WTC11 (cell line): ENCODE results near the gene SERP2. TPM values are rescaled to one million over a fixed set of nuclear protein-coding genes. Genes with fewer than 3 reads are reported as not detected.

Experiments
- ATAC-seq: fragments of 200-7000 bp; cut with Tn5 transposase; 2 replicates; pipeline ENCODE4 v1.10.0; 2021; ENCODE audit warnings: mild to moderate bottlenecking, moderate library complexity
- CTCF ChIA-PET: fragments of 300-600 bp; sonication (Branson Sonifier 250); formaldehyde crosslinking; loops from one replicate; lab custom pipeline; 2021; ENCODE audit warnings: antibody characterized with exemption; lab: Charles Lee
- POLR2A ChIA-PET: fragments of 350-600 bp; sonication (Branson Sonifier 250); formaldehyde crosslinking; loops from one replicate; lab custom pipeline; 2021; ENCODE audit warnings: antibody characterized with exemption; lab: Charles Lee
- DNase-seq: peaks from one replicate; pipeline ENCODE4 v3.0.0; 2021; ENCODE audit warnings: low spot score
- H3K27ac Mint-ChIP-seq: 2 replicates; pipeline ENCODE4 v1.8.0; 2021; ENCODE audit warnings: mixed read lengths
- H3K27me3 Mint-ChIP-seq: 2 replicates; pipeline ENCODE4 v1.8.0; 2021; ENCODE audit warnings: low read depth, mild to moderate bottlenecking, moderate library complexity, mixed read lengths
- H3K36me3 Mint-ChIP-seq: 2 replicates; pipeline ENCODE4 v1.8.0; 2021; ENCODE audit warnings: mixed read lengths
- H3K4me1 Mint-ChIP-seq: 2 replicates; pipeline ENCODE4 v1.8.0; 2022; ENCODE audit warnings: mixed read lengths
- H3K4me3 Mint-ChIP-seq: 2 replicates; pipeline ENCODE4 v1.8.0; 2021; ENCODE audit warnings: mild to moderate bottlenecking, moderate library complexity, mixed read lengths
- H3K9me3 Mint-ChIP-seq: 2 replicates; pipeline ENCODE4 v1.8.0; 2021; ENCODE audit warnings: mixed read lengths
- AFF4 ChIP-seq: sonication (generic); formaldehyde crosslinking; IDR thresholded peaks from 2 replicates; pipeline ENCODE4 v1.8.1; 2023; ENCODE audit warnings: mild to moderate bottlenecking, missing genetic modification reagents, borderline replicate concordance
- AR ChIP-seq: fragments of 250-450 bp; sonication (Bioruptor Pico); IDR thresholded peaks from 2 replicates; pipeline ENCODE4 v1.9.0; 2021; ENCODE audit warnings: mild to moderate bottlenecking
- CREM ChIP-seq: sonication (generic); formaldehyde crosslinking; IDR thresholded peaks from 2 replicates; pipeline ENCODE4 v1.8.1; 2022; ENCODE audit warnings: mild to moderate bottlenecking, missing genetic modification reagents, moderate library complexity
- ESRRA ChIP-seq: sonication (generic); formaldehyde crosslinking; IDR thresholded peaks from 2 replicates; pipeline ENCODE4 v1.8.1; 2022; ENCODE audit warnings: mild to moderate bottlenecking, missing genetic modification reagents, borderline replicate concordance
- ETV6 ChIP-seq: sonication (generic); formaldehyde crosslinking; IDR thresholded peaks from 2 replicates; pipeline ENCODE4 v1.8.1; 2022; ENCODE audit warnings: mild to moderate bottlenecking, missing genetic modification reagents
- FOXJ3 ChIP-seq: sonication (generic); formaldehyde crosslinking; IDR thresholded peaks from 2 replicates; pipeline ENCODE4 v1.9.0; 2021; ENCODE audit warnings: missing genetic modification reagents, mild to moderate bottlenecking, borderline replicate concordance
- GABPB1 ChIP-seq: sonication (generic); formaldehyde crosslinking; IDR thresholded peaks from 2 replicates; pipeline ENCODE4 v1.8.1; 2023; ENCODE audit warnings: mild to moderate bottlenecking, missing genetic modification reagents
- HMGA2 ChIP-seq: fragments of 250-450 bp; sonication (Bioruptor Pico); IDR thresholded peaks from 2 replicates; pipeline ENCODE4 v1.4.0; 2021; ENCODE audit warnings: mild to moderate bottlenecking, moderate library complexity
- MAX ChIP-seq: sonication (generic); formaldehyde crosslinking; IDR thresholded peaks from 2 replicates; pipeline ENCODE4 v1.8.0; 2022; ENCODE audit warnings: mild to moderate bottlenecking, missing genetic modification reagents
- NFYB ChIP-seq: sonication (generic); formaldehyde crosslinking; conservative IDR thresholded peaks from 2 replicates; pipeline ENCODE4 v1.8.0; 2022; ENCODE audit warnings: low read depth, missing genetic modification reagents
- NR1H2 ChIP-seq: sonication (generic); formaldehyde crosslinking; IDR thresholded peaks from 2 replicates; pipeline ENCODE4 v1.9.0; 2021; ENCODE audit warnings: mild to moderate bottlenecking, moderate library complexity, missing genetic modification reagents
- OVOL2 ChIP-seq: fragments of 250-450 bp; sonication (Bioruptor Pico); IDR thresholded peaks from 2 replicates; pipeline ENCODE4 v1.9.0; 2021; ENCODE audit warnings: mild to moderate bottlenecking, borderline replicate concordance
- PREB ChIP-seq: sonication (generic); formaldehyde crosslinking; IDR thresholded peaks from 2 replicates; pipeline ENCODE4 v1.8.1; 2022; ENCODE audit warnings: mild to moderate bottlenecking, missing genetic modification reagents, moderate library complexity, borderline replicate concordance
- SMAD4 ChIP-seq: sonication (generic); formaldehyde crosslinking; IDR thresholded peaks from 2 replicates; pipeline ENCODE4 v1.8.0; 2022; ENCODE audit warnings: mild to moderate bottlenecking, missing genetic modification reagents
- SOX15 ChIP-seq: fragments of 250-450 bp; sonication (Bioruptor Pico); IDR thresholded peaks from 2 replicates; pipeline ENCODE4 v1.9.0; 2021; ENCODE audit warnings: mild to moderate bottlenecking
- TCF7 ChIP-seq: sonication (generic); formaldehyde crosslinking; IDR thresholded peaks from 2 replicates; pipeline ENCODE4 v1.8.0; 2022; ENCODE audit warnings: mild to moderate bottlenecking, low read depth, missing genetic modification reagents, moderate library complexity
- USF2 ChIP-seq: sonication (generic); formaldehyde crosslinking; IDR thresholded peaks from 2 replicates; pipeline ENCODE4 v1.8.1; 2023; ENCODE audit warnings: mild to moderate bottlenecking, missing genetic modification reagents, moderate library complexity
- ZNF232 ChIP-seq: sonication (generic); formaldehyde crosslinking; IDR thresholded peaks from 2 replicates; pipeline ENCODE4 v1.8.0; 2022; ENCODE audit warnings: mild to moderate bottlenecking, missing genetic modification reagents
- ZNF263 ChIP-seq: sonication (generic); formaldehyde crosslinking; IDR thresholded peaks from 2 replicates; pipeline ENCODE4 v1.8.1; 2022; ENCODE audit warnings: low read depth, mild to moderate bottlenecking, moderate library complexity, missing genetic modification reagents
- ZNF396 ChIP-seq: fragments of 250-450 bp; sonication (Bioruptor Pico); IDR thresholded peaks from 2 replicates; pipeline ENCODE4 v1.8.0; 2021; ENCODE audit warnings: mild to moderate bottlenecking, moderate library complexity, borderline replicate concordance
- ZNF423 ChIP-seq: fragments of 250-450 bp; sonication (Bioruptor Pico); IDR thresholded peaks from 2 replicates; pipeline ENCODE4 v2.1.2; 2022; ENCODE audit warnings: mild to moderate bottlenecking, moderate library complexity
- ZNF532 ChIP-seq: fragments of 250-450 bp; sonication (Bioruptor Pico); IDR thresholded peaks from 2 replicates; pipeline ENCODE4 v1.9.0; 2021; ENCODE audit warnings: mild to moderate bottlenecking, borderline replicate concordance
- total RNA-seq: library from RNA; stranded (reverse); gene quantifications from 3 replicates; pipeline ENCODE4 v1.2.3, GENCODE V29; 2021

The SERP2 gene
- total RNA-seq, 1 experiment from 2014 or later = 1.2 TPM

- Mint-ChIP-seq H3K27me3 (no peaks in the 10 kb centered on the region), H3K9me3 (peaks cover 37% of the 10 kb centered on the region)
- no peak for DNase-seq
- no peak for ATAC-seq
- ChIA-PET POLR2A (no interaction called here), CTCF (no interaction called here)
- TF ChIP-seq ZNF423 (CRISPR knock-in tag) (no peak), ZNF396 (CRISPR knock-in tag) (no peak), AR (CRISPR knock-in tag) (no peak), ETV6 (CRISPR knock-in tag) (no peak), SOX15 (no peak), TCF7 (CRISPR knock-in tag) (no peak), MAX (CRISPR knock-in tag) (no peak), ESRRA (CRISPR knock-in tag) (no peak), ZNF232 (CRISPR knock-in tag) (no peak), AFF4 (CRISPR knock-in tag) (no peak), SMAD4 (CRISPR knock-in tag) (no peak), ZNF532 (CRISPR knock-in tag) (no peak), ZNF263 (CRISPR knock-in tag) (no peak), NR1H2 (CRISPR knock-in tag) (no peak)
- TF ChIP-seq, all 79 proteins: peak for 0
- Mint-ChIP-seq H3K4me1 (peaks cover 12% of the 10 kb centered on the region), H3K4me3 (no peak overlapping the region), H3K36me3 (peaks cover 5% of the 10 kb centered on the region), H3K27ac (no peak overlapping the region)
Observed at GRCh38 chr13:44337581-44337980, 36.0 kb upstream of the SERP2 start.

GRCh38 chr13:44340508-44340907, 33.1 kb upstream of the SERP2 start:
- CTCF ChIA-PET = no interaction called here
- DNase-seq (no peak), ATAC-seq (no peak)
- H3K4me3 Mint-ChIP-seq = no peak overlapping the region
- POLR2A ChIA-PET = no interaction called here
- H3K9me3 Mint-ChIP-seq = peaks cover 38% of the 10 kb centered on the region
- H3K27ac Mint-ChIP-seq = no peak overlapping the region
- peaks cover 7% of the 10 kb centered on the region for H3K4me1 Mint-ChIP-seq
- no peaks in the 10 kb centered on the region for H3K27me3 Mint-ChIP-seq
- peaks cover 5% of the 10 kb centered on the region for H3K36me3 Mint-ChIP-seq
- no peak for TF ChIP-seq USF2 (CRISPR knock-in tag)
- TF ChIP-seq GABPB1 (CRISPR knock-in tag) = no peak
- no peak for TF ChIP-seq ZNF396 (CRISPR knock-in tag)
- TF ChIP-seq OVOL2 = no peak
- TF ChIP-seq FOXJ3 (CRISPR knock-in tag) = no peak
- TF ChIP-seq PREB (CRISPR knock-in tag) = no peak
- TF ChIP-seq NFYB (CRISPR knock-in tag) = no peak
- no peak for TF ChIP-seq HMGA2 (CRISPR knock-in tag)
- no peak for TF ChIP-seq CREM
